ENCODE measurements around the gene DGKB.

Gene DGKB

GRCh38 chr7:14236834-14237233 lies 665.7 kb downstream of the DGKB start:
- Histone ChIP-seq H3K27me3 (ENCODE audit: control insufficient read depth in 1 of 2, insufficient read depth in 2 of 2, low read length in 2 of 2) (no peaks in the 10 kb centered on the region), H3K9ac (ENCODE audit: low read length in 2 of 2) (no peak overlapping the region), H3K27ac (ENCODE audit: low read length) (no peak overlapping the region), H3K4me1 (ENCODE audit: control insufficient read depth, insufficient read depth, low read length) (no peaks in the 10 kb centered on the region), H3K4me3 (ENCODE audit: low read length in 2 of 2) (no peak overlapping the region), H3K9me3 (ENCODE audit: control insufficient read depth in 2 of 2, low read length in 2 of 2) (no peaks in the 10 kb centered on the region), H3K36me3 (ENCODE audit: control insufficient read depth in 2 of 2, insufficient read depth in 2 of 2, low read length in 2 of 2) (no peaks in the 10 kb centered on the region)

DNA sequence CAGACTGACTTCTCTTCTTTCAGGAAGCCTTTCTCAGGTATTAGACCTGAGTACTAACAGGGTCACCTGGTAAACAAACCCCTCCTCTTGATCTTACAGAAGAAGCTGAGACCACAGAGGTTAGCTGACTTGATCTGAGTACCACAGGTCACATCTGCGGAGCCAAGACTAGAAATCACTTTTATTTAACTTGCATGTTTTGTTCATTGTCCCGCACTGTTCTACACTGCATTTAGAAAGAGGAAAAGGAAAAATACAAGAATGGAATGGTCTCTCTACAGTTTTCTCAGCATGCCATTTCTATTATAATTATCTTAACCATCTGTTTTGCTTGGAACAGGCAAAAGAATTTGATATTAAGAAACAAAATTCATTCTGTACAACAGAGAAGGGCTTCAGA lies 667.5 kb downstream of the DGKB start:
- Histone ChIP-seq H3K4me1 (ENCODE audit: control insufficient read depth, insufficient read depth, low read length) (no peaks in the 10 kb centered on the region), H3K27ac (ENCODE audit: low read length) (no peak overlapping the region), H3K36me3 (ENCODE audit: control insufficient read depth in 2 of 2, insufficient read depth in 2 of 2, low read length in 2 of 2) (no peaks in the 10 kb centered on the region), H3K27me3 (ENCODE audit: control insufficient read depth in 1 of 2, insufficient read depth in 2 of 2, low read length in 2 of 2) (no peaks in the 10 kb centered on the region), H3K9me3 (ENCODE audit: control insufficient read depth in 2 of 2, low read length in 2 of 2) (no peaks in the 10 kb centered on the region), H3K4me3 (ENCODE audit: low read length in 2 of 2) (no peak overlapping the region), H3K9ac (ENCODE audit: low read length in 2 of 2) (no peak overlapping the region)

DNA sequence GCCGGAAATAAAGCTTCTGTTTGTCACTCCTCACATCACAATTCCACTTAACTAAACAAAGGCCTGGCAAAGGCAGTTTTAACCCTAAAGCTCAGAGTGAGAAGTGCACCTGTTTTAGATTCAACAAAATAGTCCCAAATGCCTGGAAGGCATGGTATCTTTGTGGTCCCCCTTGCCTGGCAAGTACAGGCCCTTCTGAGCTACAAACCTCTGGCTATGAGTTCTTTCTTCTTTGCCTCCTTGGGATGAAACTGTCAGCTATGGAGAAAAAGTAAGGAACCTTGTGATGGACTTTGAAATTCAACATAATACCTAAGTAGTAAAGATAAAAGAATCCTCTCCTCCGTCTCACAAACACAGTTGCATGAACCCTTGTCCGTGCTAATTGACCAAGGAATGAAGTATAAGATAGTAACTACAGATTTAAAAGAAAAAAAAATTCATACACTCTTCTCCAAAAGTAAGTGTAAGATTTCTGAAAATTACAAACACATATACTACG lies 668.6 kb downstream of the DGKB start:
- no peak overlapping the region for H3K27ac ChIP-seq (ENCODE audit: low read length)
- H3K36me3 ChIP-seq (ENCODE audit: control insufficient read depth in 2 of 2, insufficient read depth in 2 of 2, low read length in 2 of 2), result no peaks in the 10 kb centered on the region
- no peak overlapping the region for H3K4me3 ChIP-seq (ENCODE audit: low read length in 2 of 2)
- H3K27me3 ChIP-seq (ENCODE audit: control insufficient read depth in 1 of 2, insufficient read depth in 2 of 2, low read length in 2 of 2), result no peaks in the 10 kb centered on the region
- no peak overlapping the region for H3K9ac ChIP-seq (ENCODE audit: low read length in 2 of 2)
- no peaks in the 10 kb centered on the region for H3K4me1 ChIP-seq (ENCODE audit: control insufficient read depth, insufficient read depth, low read length)
- no peaks in the 10 kb centered on the region for H3K9me3 ChIP-seq (ENCODE audit: control insufficient read depth in 2 of 2, low read length in 2 of 2)

DNA sequence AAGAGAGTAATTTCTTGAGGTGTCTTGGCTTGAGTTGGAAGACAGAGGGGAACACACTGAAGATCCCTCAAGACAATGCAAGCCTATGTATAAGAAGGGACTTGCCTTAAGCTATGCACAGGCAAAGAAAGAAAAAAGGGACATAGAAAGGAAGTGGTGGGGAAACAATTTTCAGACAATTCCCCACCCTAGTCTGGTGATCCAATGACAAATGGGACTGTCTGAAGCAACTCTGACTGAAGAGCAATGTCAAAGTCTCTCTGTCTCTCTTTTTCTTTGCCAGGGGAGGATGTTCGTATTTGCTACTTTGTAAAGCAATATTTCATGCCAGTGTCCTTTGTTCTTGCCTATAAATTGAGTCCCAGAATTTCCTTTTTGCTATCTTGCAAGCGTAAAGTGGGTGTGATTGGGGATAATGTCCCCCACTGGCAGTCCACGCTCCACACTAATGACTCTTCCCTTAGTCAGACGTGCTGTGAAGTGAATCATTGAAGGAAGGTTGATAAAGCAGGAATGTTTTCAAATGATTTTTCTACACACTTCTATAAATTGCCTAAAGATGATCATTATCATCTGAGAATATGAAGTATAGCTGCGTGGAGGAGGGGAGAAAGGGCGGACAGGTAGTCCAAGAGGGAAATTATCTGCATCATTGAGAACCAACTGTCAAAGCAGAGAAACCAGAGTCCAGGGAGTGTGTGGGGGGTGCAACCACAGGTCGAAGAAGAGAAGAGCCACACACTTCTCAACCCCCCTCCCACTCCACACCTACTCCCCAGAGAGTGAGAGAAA lies 669.3 kb downstream of the DGKB start:
- Histone ChIP-seq H3K27me3 (ENCODE audit: control insufficient read depth in 1 of 2, insufficient read depth in 2 of 2, low read length in 2 of 2) (no peaks in the 10 kb centered on the region), H3K27ac (ENCODE audit: low read length) (no peak overlapping the region), H3K4me3 (ENCODE audit: low read length in 2 of 2) (no peak overlapping the region), H3K4me1 (ENCODE audit: control insufficient read depth, insufficient read depth, low read length) (no peaks in the 10 kb centered on the region), H3K36me3 (ENCODE audit: control insufficient read depth in 2 of 2, insufficient read depth in 2 of 2, low read length in 2 of 2) (no peaks in the 10 kb centered on the region), H3K9ac (ENCODE audit: low read length in 2 of 2) (no peak overlapping the region), H3K9me3 (ENCODE audit: control insufficient read depth in 2 of 2, low read length in 2 of 2) (no peaks in the 10 kb centered on the region)

DNA sequence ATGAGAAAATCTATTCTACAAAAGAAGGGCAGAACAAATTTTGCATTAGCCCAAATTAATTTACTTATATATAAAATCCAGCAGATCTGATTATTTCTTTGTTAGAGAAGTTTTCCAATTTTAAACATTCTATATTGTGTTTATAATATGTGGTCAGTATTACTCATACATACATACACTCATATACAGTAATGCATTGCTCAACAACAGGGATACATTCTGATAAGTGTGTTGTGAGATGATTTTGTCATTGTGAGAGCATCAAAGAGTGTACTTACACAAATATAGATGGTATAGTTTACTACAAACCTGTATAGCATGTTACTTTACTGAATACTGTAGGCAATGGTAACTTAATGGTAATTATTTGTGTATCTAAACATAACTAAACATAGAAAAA lies 673.5 kb downstream of the DGKB start:
- Histone ChIP-seq H3K9me3 (ENCODE audit: control insufficient read depth in 2 of 2, low read length in 2 of 2) (no peaks in the 10 kb centered on the region), H3K27me3 (ENCODE audit: control insufficient read depth in 1 of 2, insufficient read depth in 2 of 2, low read length in 2 of 2) (no peaks in the 10 kb centered on the region), H3K4me3 (ENCODE audit: low read length in 2 of 2) (no peak overlapping the region), H3K4me1 (ENCODE audit: control insufficient read depth, insufficient read depth, low read length) (no peaks in the 10 kb centered on the region), H3K36me3 (ENCODE audit: control insufficient read depth in 2 of 2, insufficient read depth in 2 of 2, low read length in 2 of 2) (no peaks in the 10 kb centered on the region), H3K27ac (ENCODE audit: low read length) (no peak overlapping the region), H3K9ac (ENCODE audit: low read length in 2 of 2) (no peak overlapping the region)

DNA sequence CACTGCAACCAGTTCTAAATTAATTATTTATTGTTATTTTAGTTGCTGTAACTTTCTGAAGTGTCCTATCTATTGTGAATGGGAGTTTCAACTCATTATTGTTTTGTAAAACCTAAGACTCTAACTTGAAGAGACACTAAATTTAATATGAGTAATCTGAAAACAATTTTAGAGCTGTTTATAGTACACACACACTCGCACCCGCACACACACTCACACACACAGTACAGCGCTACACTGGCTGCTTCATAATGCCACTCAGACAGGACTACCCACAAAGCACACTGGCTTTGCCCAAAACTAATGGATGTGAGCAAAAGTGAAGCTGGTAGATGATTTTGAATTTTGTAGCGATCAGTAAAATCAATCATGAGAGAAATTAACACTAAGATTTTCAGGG lies 674.2 kb downstream of the DGKB start:
- no peak overlapping the region for H3K27ac ChIP-seq (ENCODE audit: low read length)
- H3K36me3 ChIP-seq (ENCODE audit: control insufficient read depth in 2 of 2, insufficient read depth in 2 of 2, low read length in 2 of 2), result no peaks in the 10 kb centered on the region
- no peak overlapping the region for H3K9ac ChIP-seq (ENCODE audit: low read length in 2 of 2)
- H3K4me3 ChIP-seq (ENCODE audit: low read length in 2 of 2), result no peak overlapping the region
- H3K9me3 ChIP-seq (ENCODE audit: control insufficient read depth in 2 of 2, low read length in 2 of 2), result no peaks in the 10 kb centered on the region
- no peaks in the 10 kb centered on the region for H3K4me1 ChIP-seq (ENCODE audit: control insufficient read depth, insufficient read depth, low read length)
- H3K27me3 ChIP-seq (ENCODE audit: control insufficient read depth in 1 of 2, insufficient read depth in 2 of 2, low read length in 2 of 2), result no peaks in the 10 kb centered on the region

GRCh38 chr7:14226126-14226525 lies 676.4 kb downstream of the DGKB start:
- Histone ChIP-seq H3K27me3 (ENCODE audit: control insufficient read depth in 1 of 2, insufficient read depth in 2 of 2, low read length in 2 of 2) (no peaks in the 10 kb centered on the region), H3K4me1 (ENCODE audit: control insufficient read depth, insufficient read depth, low read length) (no peaks in the 10 kb centered on the region), H3K27ac (ENCODE audit: low read length) (no peak overlapping the region), H3K4me3 (ENCODE audit: low read length in 2 of 2) (no peak overlapping the region), H3K9ac (ENCODE audit: low read length in 2 of 2) (no peak overlapping the region), H3K9me3 (ENCODE audit: control insufficient read depth in 2 of 2, low read length in 2 of 2) (no peaks in the 10 kb centered on the region), H3K36me3 (ENCODE audit: control insufficient read depth in 2 of 2, insufficient read depth in 2 of 2, low read length in 2 of 2) (no peaks in the 10 kb centered on the region)

GRCh38 chr7:14219125-14219524 lies 683.4 kb downstream of the DGKB start:
- no peak overlapping the region for H3K9ac ChIP-seq (ENCODE audit: low read length in 2 of 2)
- H3K27me3 ChIP-seq (ENCODE audit: control insufficient read depth in 1 of 2, insufficient read depth in 2 of 2, low read length in 2 of 2), result no peaks in the 10 kb centered on the region
- no peaks in the 10 kb centered on the region for H3K9me3 ChIP-seq (ENCODE audit: control insufficient read depth in 2 of 2, low read length in 2 of 2)
- no peak overlapping the region for H3K27ac ChIP-seq (ENCODE audit: low read length)
- H3K4me3 ChIP-seq (ENCODE audit: low read length in 2 of 2), result no peak overlapping the region
- H3K4me1 ChIP-seq (ENCODE audit: control insufficient read depth, insufficient read depth, low read length), result no peaks in the 10 kb centered on the region
- no peaks in the 10 kb centered on the region for H3K36me3 ChIP-seq (ENCODE audit: control insufficient read depth in 2 of 2, insufficient read depth in 2 of 2, low read length in 2 of 2)

GRCh38 chr7:14218338-14218737 lies 684.2 kb downstream of the DGKB start:
- Histone ChIP-seq H3K4me1 (ENCODE audit: control insufficient read depth, insufficient read depth, low read length) (no peaks in the 10 kb centered on the region), H3K4me3 (ENCODE audit: low read length in 2 of 2) (no peak overlapping the region), H3K9me3 (ENCODE audit: control insufficient read depth in 2 of 2, low read length in 2 of 2) (no peaks in the 10 kb centered on the region), H3K27ac (ENCODE audit: low read length) (no peak overlapping the region), H3K27me3 (ENCODE audit: control insufficient read depth in 1 of 2, insufficient read depth in 2 of 2, low read length in 2 of 2) (no peaks in the 10 kb centered on the region), H3K36me3 (ENCODE audit: control insufficient read depth in 2 of 2, insufficient read depth in 2 of 2, low read length in 2 of 2) (no peaks in the 10 kb centered on the region), H3K9ac (ENCODE audit: low read length in 2 of 2) (no peak overlapping the region)

- Histone ChIP-seq H3K27me3 (ENCODE audit: control insufficient read depth in 1 of 2, insufficient read depth in 2 of 2, low read length in 2 of 2) (no peaks in the 10 kb centered on the region), H3K9ac (ENCODE audit: low read length in 2 of 2) (no peak overlapping the region), H3K27ac (ENCODE audit: low read length) (no peak overlapping the region), H3K36me3 (ENCODE audit: control insufficient read depth in 2 of 2, insufficient read depth in 2 of 2, low read length in 2 of 2) (no peaks in the 10 kb centered on the region), H3K9me3 (ENCODE audit: control insufficient read depth in 2 of 2, low read length in 2 of 2) (no peaks in the 10 kb centered on the region), H3K4me1 (ENCODE audit: control insufficient read depth, insufficient read depth, low read length) (no peaks in the 10 kb centered on the region), H3K4me3 (ENCODE audit: low read length in 2 of 2) (no peak overlapping the region)
Measured at GRCh38 chr7:14209896-14210484, 692.6 kb downstream of the DGKB start.

DNA sequence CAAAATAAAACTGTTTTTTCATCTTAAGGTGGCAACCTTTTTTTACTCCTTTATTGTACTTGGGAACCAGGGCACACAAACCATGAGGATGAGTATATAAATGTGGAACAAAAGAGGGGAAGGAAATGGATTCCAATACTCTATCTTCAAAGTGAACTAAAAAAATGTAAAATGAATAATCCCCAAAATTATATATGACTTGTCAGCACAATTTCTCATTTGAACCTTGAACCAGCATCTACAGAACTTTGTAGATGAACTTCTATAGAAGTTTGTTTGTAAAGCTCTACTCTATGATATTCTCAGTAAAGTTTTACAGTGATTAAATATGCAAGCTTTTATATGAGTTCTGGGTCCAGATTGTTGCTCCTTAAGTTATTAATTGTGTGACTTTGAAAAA lies 694.8 kb downstream of the DGKB start:
- Histone ChIP-seq H3K27ac (ENCODE audit: low read length) (no peak overlapping the region), H3K9ac (ENCODE audit: low read length in 2 of 2) (no peak overlapping the region), H3K9me3 (ENCODE audit: control insufficient read depth in 2 of 2, low read length in 2 of 2) (no peaks in the 10 kb centered on the region), H3K27me3 (ENCODE audit: control insufficient read depth in 1 of 2, insufficient read depth in 2 of 2, low read length in 2 of 2) (no peaks in the 10 kb centered on the region), H3K36me3 (ENCODE audit: control insufficient read depth in 2 of 2, insufficient read depth in 2 of 2, low read length in 2 of 2) (no peaks in the 10 kb centered on the region), H3K4me1 (ENCODE audit: control insufficient read depth, insufficient read depth, low read length) (no peaks in the 10 kb centered on the region), H3K4me3 (ENCODE audit: low read length in 2 of 2) (no peak overlapping the region)
